Gastrocnemius medialis (tissue), 4 donors: ENCODE measurements around the gene RAD51B. TPM values are rescaled to one million over a fixed set of nuclear protein-coding genes. Genes with fewer than 3 reads are reported as not detected.
"Not testable (repeated sequence)": the region's sequence is repeated elsewhere in the genome, so short reads cannot be mapped to it uniquely, and the experiment has no call there.

Source experiments
- ATAC-seq, 2 donors: fragments of 150-250 bp; one replicate each; pipeline ENCODE4 v1.9.1; 2016
- DNase-seq, 2 donors: peaks; one replicate each; pipeline ENCODE4 v3.0.0-alpha.2; 2019
- H3K27ac ChIP-seq, 4 donors: fragments of 200-600 bp; sonication (generic); 1 replicate in 1 of 4; 2 replicates in 3 of 4; pipeline ENCODE4 v1.5.1; 2016 to 2018; ENCODE audit warnings: mild to moderate bottlenecking in 2 of 4, moderate library complexity in 1 of 4
- H3K27me3 ChIP-seq, 3 donors: fragments of 200-600 bp; sonication (generic) in 2 of 3; 1 replicate in 1 of 3; 2 replicates in 2 of 3; pipeline versions ENCODE4 v1.5.1 to v1.6.0; 2016 to 2019; ENCODE audit warnings: mild to moderate bottlenecking in 1 of 3, moderate library complexity in 1 of 3
- H3K36me3 ChIP-seq, 2 donors: fragments of 200-600 bp; sonication (generic) in 1 of 2; one replicate each; pipeline ENCODE4 v1.5.1; 2017 to 2018
- H3K4me1 ChIP-seq, 2 donors: fragments of 200-600 bp; sonication (generic) in 1 of 2; one replicate each; pipeline ENCODE4 v1.5.1; 2016 to 2017; ENCODE audit warnings: mild to moderate bottlenecking in 2 of 2
- H3K4me3 ChIP-seq, 4 donors: fragments of 200-600 bp; sonication (generic) in 3 of 4; 1 replicate in 1 of 4; 2 replicates in 3 of 4; pipeline ENCODE4 v1.5.1; 2016 to 2019; ENCODE audit warnings: mild to moderate bottlenecking in 2 of 4
- H3K9me3 ChIP-seq, 3 donors: fragments of 200-600 bp; sonication (generic) in 2 of 3; 1 replicate in 1 of 3; 2 replicates in 2 of 3; pipeline ENCODE4 v1.5.1; 2016 to 2019
- CTCF ChIP-seq, 5 experiments: fragments of 450-650 bp in 3 of 5; fragments of 200-600 bp in 2 of 5; sonication (generic) in 2 of 5; IDR thresholded peaks in 4 of 5; conservative IDR thresholded peaks in 1 of 5; 1 replicate in 4 of 5; 2 replicates in 1 of 5; pipeline ENCODE4 v1.5.1; 2016 to 2019; ENCODE audit warnings: antibody characterized with exemption in 5 of 5, mild to moderate bottlenecking in 3 of 5, moderate library complexity in 3 of 5
- POLR2A ChIP-seq, 2 donors: fragments of 450-650 bp; IDR thresholded peaks; one replicate each; pipeline ENCODE4 v1.6.1; 2017; ENCODE audit warnings: antibody characterized with exemption in 2 of 2, mild to moderate bottlenecking in 2 of 2, moderate library complexity in 2 of 2
- in situ Hi-C, 4 donors: fragments of 200-750 bp; cut with MboI; loops; one replicate each; pipeline versions ENCODE4 v1.15.0 to v1.8.0; 2017; ENCODE audit warnings: low sequenced_read_pairs in 4 of 4
- intact Hi-C: fragments of 100-400 bp; cut with DNase I; formaldehyde crosslinking; loops from one replicate; pipeline ENCODE4 v1.15.1; 2023; ENCODE audit warnings: low total_unique reads
- total RNA-seq, 4 donors: library from RNA; depleted of rRNA; stranded (reverse); fragments of >200 nt; gene quantifications; one replicate each; pipeline versions ENCODE4 v1.1.0 to v1.2.3, GENCODE V29; 2016

Gene RAD51B
- total RNA-seq, 4 donors from 2014 or later: 1.6 to 3.3 (median 2.4) TPM

- no peak overlapping the region for H3K4me3 ChIP-seq
- H3K27ac ChIP-seq: no peak overlapping the region
- H3K36me3 ChIP-seq: no peaks in the 10 kb centered on the region
- intact Hi-C loops: no loop called here
- no peak for DNase-seq
- in situ Hi-C loops: no loop called here
- no peaks in the 10 kb centered on the region for H3K27me3 ChIP-seq
- no peak for ATAC-seq
- H3K9me3 ChIP-seq: no peaks in the 10 kb centered on the region
- H3K4me1 ChIP-seq: peaks cover 4 to 5% of the 10 kb centered on the region in 2 donors
- TF ChIP-seq POLR2A (IDR thresholded peaks at IDR 0.05) (no peak), CTCF (IDR thresholded peaks at IDR 0.05 in 4 of 5, conservative IDR thresholded peaks at IDR 0.05 in 1 of 5) (no peak)
Measured at GRCh38 chr14:68113343-68113930, 293.9 kb downstream of the RAD51B start.

DNA sequence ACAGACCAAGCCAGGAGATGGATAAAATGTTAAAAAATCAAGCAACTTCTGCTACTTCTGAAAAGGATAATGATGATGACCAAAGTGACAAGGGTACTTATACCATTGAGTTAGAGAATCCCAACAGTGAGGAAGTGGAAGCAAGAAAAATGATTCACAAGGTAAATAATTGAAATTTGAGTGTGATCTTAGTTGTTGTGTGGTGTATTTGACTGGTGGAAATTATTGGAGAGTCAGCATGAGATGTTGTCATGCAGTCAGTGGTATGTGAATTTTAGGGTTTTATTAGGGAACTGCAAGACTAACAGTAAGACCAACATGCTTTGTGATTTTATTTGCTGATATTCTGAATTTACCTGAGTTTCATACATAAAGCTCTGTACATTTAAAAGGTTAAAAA, 296.4 kb downstream of the RAD51B start:
- H3K27me3 ChIP-seq, H3K4me1 ChIP-seq, ATAC-seq, DNase-seq, H3K27ac ChIP-seq, intact Hi-C loops, in situ Hi-C loops, H3K4me3 ChIP-seq, H3K36me3 ChIP-seq, H3K9me3 ChIP-seq: not testable (repeated sequence)

GRCh38 chr14:68122651-68123050, 303.1 kb downstream of the RAD51B start:
- H3K27me3 ChIP-seq: no peaks in the 10 kb centered on the region
- TF ChIP-seq POLR2A (IDR thresholded peaks at IDR 0.05) (no peak), CTCF (IDR thresholded peaks at IDR 0.05 in 4 of 5, conservative IDR thresholded peaks at IDR 0.05 in 1 of 5) (no peak)
- H3K9me3 ChIP-seq: peaks cover 0 to 6% (median 0%) of the 10 kb centered on the region in 3 donors
- H3K27ac ChIP-seq: no peak overlapping the region
- no peak overlapping the region for H3K4me3 ChIP-seq
- in situ Hi-C loops: no loop called here
- DNase-seq (no peak), ATAC-seq (no peak)
- intact Hi-C loops: no loop called here
- H3K4me1 ChIP-seq: peaks cover 8 to 18% of the 10 kb centered on the region in 2 donors
- no peaks in the 10 kb centered on the region for H3K36me3 ChIP-seq

GRCh38 chr14:68124050-68124449, 304.5 kb downstream of the RAD51B start:
- intact Hi-C loops: no loop called here
- TF ChIP-seq POLR2A (IDR thresholded peaks at IDR 0.05) (no peak), CTCF (IDR thresholded peaks at IDR 0.05 in 4 of 5, conservative IDR thresholded peaks at IDR 0.05 in 1 of 5) (no peak)
- Histone ChIP-seq H3K27me3 (no peaks in the 10 kb centered on the region), H3K27ac (peak overlapping the region in 1 of 4 donors; percentile 62), H3K36me3 (no peaks in the 10 kb centered on the region), H3K9me3 (peaks cover 0 to 6% (median 0%) of the 10 kb centered on the region in 3 donors), H3K4me1 (peaks cover 8 to 18% of the 10 kb centered on the region in 2 donors), H3K4me3 (no peak overlapping the region)
- DNase-seq (no peak), ATAC-seq (no peak)
- in situ Hi-C loops: no loop called here

DNA sequence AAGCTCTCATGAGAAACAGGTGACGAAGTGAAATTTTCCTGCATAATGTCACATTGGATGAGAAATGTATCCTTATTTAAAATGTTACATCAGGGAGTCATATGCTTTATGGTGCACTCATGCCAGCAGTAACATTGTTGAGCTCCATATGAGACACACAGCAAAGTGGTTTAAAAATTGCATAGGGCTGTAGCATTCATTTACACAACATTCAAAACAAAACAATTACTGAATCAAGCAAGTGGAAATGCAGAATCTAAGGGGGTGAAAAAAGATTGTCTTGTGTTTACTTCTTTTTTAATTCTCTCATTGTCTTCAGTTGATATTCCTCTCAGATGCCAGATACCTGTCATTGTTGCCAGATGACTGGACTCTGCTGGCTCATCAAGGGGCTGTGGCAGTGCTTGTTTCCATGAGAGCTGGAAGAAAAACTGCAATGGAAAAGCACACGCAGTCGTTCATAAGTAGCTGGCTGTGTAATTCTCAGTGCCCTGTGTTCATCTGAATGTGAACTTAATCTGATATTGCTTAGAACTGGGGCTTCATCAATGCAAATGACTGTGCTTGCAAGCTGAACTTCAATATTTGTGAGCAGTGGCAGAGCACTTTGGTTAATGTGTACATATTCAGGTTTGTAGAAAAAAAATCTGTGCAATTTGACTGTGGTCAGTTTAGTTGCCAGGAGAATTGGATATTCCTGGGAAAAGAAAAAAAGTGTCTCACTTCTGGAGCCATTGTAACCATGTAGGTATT, 305.6 kb downstream of the RAD51B start:
- Histone ChIP-seq H3K9me3 (peaks cover 0 to 6% (median 0%) of the 10 kb centered on the region in 3 donors), H3K27ac (peak overlapping the region; percentile 12 to 62 (median 44)), H3K27me3 (no peaks in the 10 kb centered on the region), H3K4me3 (peak overlapping the region in 1 of 4 donors; percentile 4), H3K36me3 (no peaks in the 10 kb centered on the region), H3K4me1 (peaks cover 8 to 18% of the 10 kb centered on the region in 2 donors)
- ATAC-seq: peak; percentile 63 to 83
- DNase-seq: no peak
- intact Hi-C loops (no loop called here), in situ Hi-C loops (no loop called here)
- TF ChIP-seq POLR2A (IDR thresholded peaks at IDR 0.05) (no peak), CTCF (IDR thresholded peaks at IDR 0.05 in 4 of 5, conservative IDR thresholded peaks at IDR 0.05 in 1 of 5) (no peak)
